Calu3 (cell line): Measurements from ENCODE around the gene PHEX. TPM values are rescaled to one million over a fixed set of nuclear protein-coding genes. Genes with fewer than 3 reads are reported as not detected.

ENCODE experiments used
- BruUV-seq: library from RNA; stranded (reverse); fragments of 400-500 nt; replicated peaks from 2 replicates; lab custom pipeline; 2021; lab: Mats Ljungman, UMichigan
- CTCF ChIA-PET: fragments of 300-600 bp; sonication (Branson Sonifier 250); formaldehyde crosslinking; loops from one replicate; lab custom pipeline; 2022; ENCODE audit warnings: antibody characterized with exemption; lab: Charles Lee
- DNase-seq: peaks from one replicate; pipeline ENCODE4 v3.0.0; 2022
- H3K27ac Mint-ChIP-seq: one replicate; pipeline ENCODE4 v1.8.0; 2022; ENCODE audit warnings: mixed read lengths; ENCODE audit not compliant: unreplicated experiment
- H3K27me3 Mint-ChIP-seq: one replicate; pipeline ENCODE4 v1.8.0; 2022; ENCODE audit warnings: mixed read lengths; ENCODE audit not compliant: unreplicated experiment
- H3K36me3 Mint-ChIP-seq: one replicate; pipeline ENCODE4 v1.8.0; 2022; ENCODE audit warnings: mild to moderate bottlenecking, moderate library complexity, mixed read lengths; ENCODE audit not compliant: insufficient read depth, unreplicated experiment
- H3K4me1 Mint-ChIP-seq: one replicate; pipeline ENCODE4 v1.8.0; 2022; ENCODE audit warnings: mild to moderate bottlenecking, low read depth, mixed read lengths; ENCODE audit not compliant: unreplicated experiment
- H3K4me3 Mint-ChIP-seq: one replicate; pipeline ENCODE4 v1.8.0; 2022; ENCODE audit warnings: mild to moderate bottlenecking, low read depth, moderate library complexity, mixed read lengths; ENCODE audit not compliant: unreplicated experiment
- H3K9me3 Mint-ChIP-seq: one replicate; pipeline ENCODE4 v1.8.0; 2022; ENCODE audit warnings: low read depth, mixed read lengths; ENCODE audit not compliant: unreplicated experiment
- CTCF ChIP-seq: fragments of 200-600 bp; IDR thresholded peaks from one replicate; pipeline ENCODE4 v1.8.0; 2022; ENCODE audit warnings: antibody characterized with exemption; ENCODE audit not compliant: unreplicated experiment
- intact Hi-C: fragments of 100-400 bp; cut with micrococcal nuclease; formaldehyde crosslinking; loops from one replicate; pipeline ENCODE4 v1.10.0; 2022; ENCODE audit not compliant: unreplicated experiment
- total RNA-seq: library from RNA; stranded (reverse); gene quantifications from 2 replicates; pipeline ENCODE4 v1.2.3, GENCODE V29; 2022

PHEX gene
- total RNA-seq, 1 experiment from 2014 or later, result 0.57 TPM

GRCh38 chrX:22041907-22042530 is 9.9 kb downstream of the PHEX start:
- TF ChIP-seq CTCF, result no peak
- intact Hi-C loops, result no loop called here
- Mint-ChIP-seq H3K9me3 (no peaks in the 10 kb centered on the region), H3K27me3 (no peaks in the 10 kb centered on the region), H3K27ac (no peak overlapping the region), H3K36me3 (no peaks in the 10 kb centered on the region), H3K4me1 (no peaks in the 10 kb centered on the region), H3K4me3 (no peak overlapping the region)
- no TSS peak for BruUV-seq
- CTCF ChIA-PET, result no interaction called here
- no peak for DNase-seq

GRCh38 chrX:22043872-22044271 is 11.7 kb downstream of the PHEX start:
- Mint-ChIP-seq H3K27me3 (no peaks in the 10 kb centered on the region), H3K27ac (no peak overlapping the region), H3K4me3 (no peak overlapping the region), H3K4me1 (no peaks in the 10 kb centered on the region), H3K36me3 (no peaks in the 10 kb centered on the region), H3K9me3 (no peaks in the 10 kb centered on the region)
- BruUV-seq, result no TSS peak
- no peak for DNase-seq
- no peak for TF ChIP-seq CTCF
- intact Hi-C loops, result no loop called here
- CTCF ChIA-PET, result no interaction called here

DNA sequence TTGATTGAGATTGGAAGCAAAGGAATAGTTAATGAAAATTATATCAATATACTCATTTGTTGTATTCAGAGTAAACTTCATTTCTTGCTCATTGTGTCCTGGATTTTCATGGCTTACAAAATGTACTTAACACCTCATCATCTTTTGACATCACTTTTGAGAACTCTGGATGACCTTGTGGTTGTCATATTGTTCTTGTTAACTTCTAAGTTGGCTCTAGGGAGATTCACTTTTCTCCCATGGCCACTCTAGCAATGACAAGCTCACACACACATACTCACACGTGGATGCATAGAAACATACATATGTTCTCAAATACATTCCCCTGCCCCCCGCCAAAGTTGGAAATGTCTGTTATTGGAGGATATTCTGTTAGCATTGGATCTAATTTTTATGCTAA is 15.3 kb downstream of the PHEX start:
- no peak overlapping the region for H3K27ac Mint-ChIP-seq
- TF ChIP-seq CTCF, result no peak
- CTCF ChIA-PET, result no interaction called here
- no peaks in the 10 kb centered on the region for H3K4me1 Mint-ChIP-seq
- no peaks in the 10 kb centered on the region for H3K27me3 Mint-ChIP-seq
- no peaks in the 10 kb centered on the region for H3K9me3 Mint-ChIP-seq
- H3K4me3 Mint-ChIP-seq, result no peak overlapping the region
- no peak for DNase-seq
- no TSS peak for BruUV-seq
- intact Hi-C loops, result no loop called here
- no peaks in the 10 kb centered on the region for H3K36me3 Mint-ChIP-seq

DNA sequence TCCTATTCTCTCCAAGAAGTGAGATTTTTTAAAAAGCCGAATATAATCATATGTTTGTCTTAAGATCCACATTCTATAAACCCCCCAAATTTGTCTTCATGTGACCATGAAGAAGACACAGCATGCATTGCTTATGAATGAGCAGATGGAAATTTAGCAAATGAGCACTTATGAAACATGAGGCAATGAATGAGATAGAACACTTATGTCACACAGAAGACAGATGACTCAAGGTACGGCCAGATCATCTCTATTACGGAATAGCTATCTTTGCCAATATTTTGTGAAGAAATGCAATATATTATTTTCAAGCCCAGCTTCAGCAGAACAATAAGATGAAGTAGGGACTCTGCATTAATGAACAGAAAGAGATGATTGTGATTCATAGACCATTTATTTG is 21.4 kb downstream of the PHEX start:
- Mint-ChIP-seq H3K4me1 (no peaks in the 10 kb centered on the region), H3K27ac (no peak overlapping the region), H3K4me3 (no peak overlapping the region), H3K36me3 (no peaks in the 10 kb centered on the region), H3K9me3 (no peaks in the 10 kb centered on the region), H3K27me3 (no peaks in the 10 kb centered on the region)
- no peak for TF ChIP-seq CTCF
- no TSS peak for BruUV-seq
- DNase-seq, result no peak
- CTCF ChIA-PET, result no interaction called here
- intact Hi-C loops, result no loop called here
